ENCODE results near the gene SMC1A.
"Not testable (repeated sequence)": the region's sequence is repeated elsewhere in the genome, so short reads cannot be mapped to it uniquely, and the experiment has no call there.

The SMC1A gene

GRCh38 chrX:53421772-53422085, 725 bp downstream of the SMC1A start:
- no peak for DNase-seq

- no peak for DNase-seq
These were observed 1.3 kb downstream of the SMC1A start for GRCh38 chrX:53421125-53421524.

- DNase-seq, result not testable (repeated sequence)
These were observed 2.1 kb downstream of the SMC1A start for GRCh38 chrX:53420351-53420750.

GRCh38 chrX:53412446-53412845, 10.0 kb downstream of the SMC1A start:
- no peak for DNase-seq

GRCh38 chrX:53403535-53403934, 18.9 kb downstream of the SMC1A start:
- DNase-seq, result no peak

- DNase-seq, result no peak
These were observed 24.2 kb downstream of the SMC1A start for GRCh38 chrX:53398216-53398615.

- no peak for DNase-seq
These were observed 26.7 kb downstream of the SMC1A start for GRCh38 chrX:53395605-53396298.

GRCh38 chrX:53383376-53384076, 38.9 kb downstream of the SMC1A start:
- no peak for DNase-seq

GRCh38 chrX:53379747-53380146, 42.7 kb downstream of the SMC1A start:
- DNase-seq, result no peak

- no peak for DNase-seq
These were observed 43.3 kb downstream of the SMC1A start for GRCh38 chrX:53379008-53379710.

GRCh38 chrX:53377464-53377863, 45.0 kb downstream of the SMC1A start:
- DNase-seq, result no peak

- DNase-seq, result no peak
These were observed 45.6 kb downstream of the SMC1A start for GRCh38 chrX:53376888-53377287.

GRCh38 chrX:53374923-53375322, 47.5 kb downstream of the SMC1A start:
- DNase-seq, result no peak

- no peak for DNase-seq
These were observed 48.1 kb downstream of the SMC1A start for GRCh38 chrX:53374222-53374820.

- DNase-seq, result no peak
These were observed 49.1 kb downstream of the SMC1A start for GRCh38 chrX:53373307-53373706.

- not testable (repeated sequence) for DNase-seq
These were observed 56.0 kb downstream of the SMC1A start for GRCh38 chrX:53366454-53366853.

GRCh38 chrX:53362449-53362848, 60.0 kb downstream of the SMC1A start:
- no peak for DNase-seq

- DNase-seq, result no peak
These were observed 64.5 kb downstream of the SMC1A start for GRCh38 chrX:53357799-53358530.

GRCh38 chrX:53356186-53356585, 66.3 kb downstream of the SMC1A start:
- DNase-seq, result no peak

- no peak for DNase-seq
These were observed 67.8 kb downstream of the SMC1A start for GRCh38 chrX:53354669-53355068.

- DNase-seq, result no peak
These were observed 74.5 kb downstream of the SMC1A start for GRCh38 chrX:53347948-53348347.

GRCh38 chrX:53340852-53341645, 81.4 kb downstream of the SMC1A start:
- no peak for DNase-seq
